ELF-1 (cell line): ENCODE results near the gene RETREG1.
"Not testable (repeated sequence)": the region's sequence is repeated elsewhere in the genome, so short reads cannot be mapped to it uniquely, and the experiment has no call there.

ENCODE experiments used
- DNase-seq: peaks from one replicate; pipeline ENCODE4 v3.0.0-alpha.2; 2016; ENCODE audit warnings: low read depth, low spot score

The RETREG1 gene

GRCh38 chr5:16456103-16456832 lies 160.5 kb downstream of the RETREG1 start:
- DNase-seq = peak; percentile 73

GRCh38 chr5:16455668-16456067 lies 161.1 kb downstream of the RETREG1 start:
- DNase-seq = no peak

GRCh38 chr5:16454686-16455085 lies 162.1 kb downstream of the RETREG1 start:
- no peak for DNase-seq

GRCh38 chr5:16453609-16454008 lies 163.2 kb downstream of the RETREG1 start:
- no peak for DNase-seq

- no peak for DNase-seq
Observed at GRCh38 chr5:16450163-16450562, 166.6 kb downstream of the RETREG1 start.

- no peak for DNase-seq
Observed at GRCh38 chr5:16446993-16447392, 169.8 kb downstream of the RETREG1 start.

- no peak for DNase-seq
Observed at GRCh38 chr5:16437977-16438376, 178.8 kb downstream of the RETREG1 start.

- not testable (repeated sequence) for DNase-seq
Observed at GRCh38 chr5:16436065-16436682, 180.6 kb downstream of the RETREG1 start.

GRCh38 chr5:16431490-16431889 lies 185.3 kb downstream of the RETREG1 start:
- DNase-seq = no peak

- DNase-seq = no peak
Observed at GRCh38 chr5:16430349-16431089, 186.3 kb downstream of the RETREG1 start.

- DNase-seq = no peak
Observed at GRCh38 chr5:16428359-16428758, 188.4 kb downstream of the RETREG1 start.

- no peak for DNase-seq
Observed at GRCh38 chr5:16427587-16427986, 189.2 kb downstream of the RETREG1 start.
